ENCODE measurements around the gene B3GNT5.

DNA sequence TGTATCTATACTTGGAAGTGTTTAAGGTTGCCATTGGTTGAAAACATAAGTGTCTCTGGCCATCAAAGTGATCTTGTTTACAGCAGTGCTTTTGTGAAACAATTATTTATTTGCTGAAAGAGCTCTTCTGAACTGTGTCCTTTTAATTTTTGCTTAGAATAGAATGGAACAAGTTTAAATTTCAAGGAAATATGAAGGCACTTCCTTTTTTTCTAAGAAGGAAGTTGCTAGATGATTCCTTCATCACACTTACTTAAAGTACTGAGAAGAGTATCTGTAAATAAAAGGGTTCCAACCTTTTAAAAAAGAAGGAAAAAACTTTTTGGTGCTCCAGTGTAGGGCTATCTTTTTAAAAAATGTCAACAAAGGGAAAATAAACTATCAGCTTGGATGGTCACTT, 19.7 kb downstream of the B3GNT5 start:
- no peak for TF ChIP-seq POLR2A (IDR thresholded peaks at IDR 0.05; ENCODE audit: low read depth, low read length)
- no peak for TF ChIP-seq SP1 (IDR thresholded peaks at IDR 0.05; ENCODE audit: low read depth, low read length)
- no peak for TF ChIP-seq CTCF (IDR thresholded peaks at IDR 0.05 in 2 of 3, conservative IDR thresholded peaks at IDR 0.05 in 1 of 3; ENCODE audit: control insufficient read depth in 2 of 3, extremely low read depth in 1 of 3, insufficient read depth in 1 of 3, low read depth in 3 of 3, low read length in 3 of 3)
- no peak for TF ChIP-seq ZNF274 (IDR thresholded peaks at IDR 0.05; ENCODE audit: insufficient read depth, insufficient read length)
- no peak for TF ChIP-seq ZBED1 (IDR thresholded peaks at IDR 0.05; ENCODE audit: borderline replicate concordance)
- no peak for TF ChIP-seq JUNB (IDR thresholded peaks at IDR 0.05)
- TF ChIP-seq EZH2 (IDR thresholded peaks at IDR 0.05; ENCODE audit: borderline replicate concordance, control insufficient read depth, low read depth, low read length): no peak
- no peak for TF ChIP-seq MXI1 (IDR thresholded peaks at IDR 0.05; ENCODE audit: low read depth, low read length)
